C1 segment of cervical spinal cord (tissue), 14 donors: Measurements from ENCODE around the gene FAM222A.

ENCODE experiments used
- DNase-seq, 14 donors: peaks; one replicate each; lab custom pipeline; 2025; lab: John Stamatoyannopoulos, UW

Gene FAM222A

GRCh38 chr12:109710747-109711595 is 2.7 kb upstream of the FAM222A start:
- no peak for DNase-seq

- DNase-seq = no peak
Observed at GRCh38 chr12:109711596-109712461, 1.8 kb upstream of the FAM222A start.

- DNase-seq = peak in 9 of 14 donors; percentile 18 to 67 (median 41)
Observed at GRCh38 chr12:109714141-109714912, 702 bp downstream of the FAM222A start.

GRCh38 chr12:109714913-109715244 is 1.3 kb downstream of the FAM222A start:
- no peak for DNase-seq

GRCh38 chr12:109715310-109716091 is 1.9 kb downstream of the FAM222A start:
- DNase-seq = peak in 9 of 14 donors; percentile 17 to 56 (median 38)

GRCh38 chr12:109716092-109716479 is 2.5 kb downstream of the FAM222A start:
- peak in 5 of 14 donors; percentile 27 to 72 (median 66) for DNase-seq

- peak in 11 of 14 donors; percentile 45 to 94 (median 66) for DNase-seq
Observed at GRCh38 chr12:109716512-109717389, 3.1 kb downstream of the FAM222A start.

GRCh38 chr12:109717390-109718357 is 4.0 kb downstream of the FAM222A start:
- DNase-seq = peak in 1 of 14 donors; percentile 28

- peak in 7 of 14 donors; percentile 10 to 54 (median 34) for DNase-seq
Observed at GRCh38 chr12:109718390-109718789, 4.8 kb downstream of the FAM222A start.

- DNase-seq = peak in 2 of 14 donors; percentile 32 to 51
Observed at GRCh38 chr12:109719123-109720022, 5.7 kb downstream of the FAM222A start.

- DNase-seq = peak in 13 of 14 donors; percentile 14 to 83 (median 59)
Observed at GRCh38 chr12:109720152-109720856, 6.7 kb downstream of the FAM222A start.

- peak in 1 of 14 donors; percentile 46 for DNase-seq
Observed at GRCh38 chr12:109720857-109721189, 7.2 kb downstream of the FAM222A start.

- DNase-seq = peak in 7 of 14 donors; percentile 15 to 59 (median 25)
Observed at GRCh38 chr12:109721276-109721675, 7.7 kb downstream of the FAM222A start.

GRCh38 chr12:109722022-109722720 is 8.5 kb downstream of the FAM222A start:
- DNase-seq = peak in 1 of 14 donors; percentile 11

- no peak for DNase-seq
Observed at GRCh38 chr12:109722721-109723094, 9.1 kb downstream of the FAM222A start.

- DNase-seq = peak in 13 of 14 donors; percentile 47 to 94 (median 83)
Observed at GRCh38 chr12:109723311-109723881, 9.8 kb downstream of the FAM222A start.
